HG02763 (cell line): Measurements from ENCODE around the gene EGFL7.

Source experiments
- ATAC-seq: cut with Tn5 transposase; IDR thresholded peaks from one replicate; pipeline ENCODE4 v1.9.1; 2021; ENCODE audit warnings: mild to moderate bottlenecking, moderate library complexity; ENCODE audit not compliant: unreplicated experiment

EGFL7 gene

GRCh38 chr9:136643596-136644342, 18.9 kb upstream of the EGFL7 start:
- no peak for ATAC-seq

GRCh38 chr9:136644343-136644592, 18.4 kb upstream of the EGFL7 start:
- ATAC-seq, result no peak

GRCh38 chr9:136644593-136645351, 17.9 kb upstream of the EGFL7 start:
- no peak for ATAC-seq

GRCh38 chr9:136645352-136645902, 17.3 kb upstream of the EGFL7 start:
- no peak for ATAC-seq

- ATAC-seq, result no peak
Observed at GRCh38 chr9:136645903-136646754, 16.6 kb upstream of the EGFL7 start.

GRCh38 chr9:136646827-136647711, 15.6 kb upstream of the EGFL7 start:
- ATAC-seq, result no peak

- ATAC-seq, result no peak
Observed at GRCh38 chr9:136648751-136649150, 14.0 kb upstream of the EGFL7 start.

- ATAC-seq, result no peak
Observed at GRCh38 chr9:136650021-136650420, 12.7 kb upstream of the EGFL7 start.

GRCh38 chr9:136650648-136651047, 12.1 kb upstream of the EGFL7 start:
- ATAC-seq, result no peak

- no peak for ATAC-seq
Observed at GRCh38 chr9:136651860-136652259, 10.9 kb upstream of the EGFL7 start.

GRCh38 chr9:136653323-136654079, 9.2 kb upstream of the EGFL7 start:
- ATAC-seq, result no peak

GRCh38 chr9:136654820-136655535, 7.7 kb upstream of the EGFL7 start:
- no peak for ATAC-seq

GRCh38 chr9:136655536-136656182, 7.1 kb upstream of the EGFL7 start:
- no peak for ATAC-seq

- no peak for ATAC-seq
Observed at GRCh38 chr9:136656183-136656738, 6.5 kb upstream of the EGFL7 start.

GRCh38 chr9:136656795-136657611, 5.7 kb upstream of the EGFL7 start:
- ATAC-seq, result no peak

- no peak for ATAC-seq
Observed at GRCh38 chr9:136657974-136658848, 4.5 kb upstream of the EGFL7 start.
